ENCODE measurements around the gene SCUBE1.

GRCh38 chr22:43303751-43304150 is 39.4 kb downstream of the SCUBE1 start:
- TF ChIP-seq CTCF (IDR thresholded peaks at IDR 0.05), result no peak
- no peak for TF ChIP-seq EZH2 (IDR thresholded peaks at IDR 0.05)
- no peak for TF ChIP-seq EZH2phosphoT487 (IDR thresholded peaks at IDR 0.05)
